ENCODE results near the gene MYBPH. TPM values are rescaled to one million over a fixed set of nuclear protein-coding genes. Genes with fewer than 3 reads are reported as not detected.

MYBPH gene
- total and polyA plus RNA-seq, 2 of the 13 experiments (the other 11 are each of a cell fraction or from before 2014, with no cell fraction given) = not detected

GRCh38 chr1:203217139-203217655 is 41.6 kb upstream of the MYBPH start (continued):
- TF ChIP-seq, protein P1, sequence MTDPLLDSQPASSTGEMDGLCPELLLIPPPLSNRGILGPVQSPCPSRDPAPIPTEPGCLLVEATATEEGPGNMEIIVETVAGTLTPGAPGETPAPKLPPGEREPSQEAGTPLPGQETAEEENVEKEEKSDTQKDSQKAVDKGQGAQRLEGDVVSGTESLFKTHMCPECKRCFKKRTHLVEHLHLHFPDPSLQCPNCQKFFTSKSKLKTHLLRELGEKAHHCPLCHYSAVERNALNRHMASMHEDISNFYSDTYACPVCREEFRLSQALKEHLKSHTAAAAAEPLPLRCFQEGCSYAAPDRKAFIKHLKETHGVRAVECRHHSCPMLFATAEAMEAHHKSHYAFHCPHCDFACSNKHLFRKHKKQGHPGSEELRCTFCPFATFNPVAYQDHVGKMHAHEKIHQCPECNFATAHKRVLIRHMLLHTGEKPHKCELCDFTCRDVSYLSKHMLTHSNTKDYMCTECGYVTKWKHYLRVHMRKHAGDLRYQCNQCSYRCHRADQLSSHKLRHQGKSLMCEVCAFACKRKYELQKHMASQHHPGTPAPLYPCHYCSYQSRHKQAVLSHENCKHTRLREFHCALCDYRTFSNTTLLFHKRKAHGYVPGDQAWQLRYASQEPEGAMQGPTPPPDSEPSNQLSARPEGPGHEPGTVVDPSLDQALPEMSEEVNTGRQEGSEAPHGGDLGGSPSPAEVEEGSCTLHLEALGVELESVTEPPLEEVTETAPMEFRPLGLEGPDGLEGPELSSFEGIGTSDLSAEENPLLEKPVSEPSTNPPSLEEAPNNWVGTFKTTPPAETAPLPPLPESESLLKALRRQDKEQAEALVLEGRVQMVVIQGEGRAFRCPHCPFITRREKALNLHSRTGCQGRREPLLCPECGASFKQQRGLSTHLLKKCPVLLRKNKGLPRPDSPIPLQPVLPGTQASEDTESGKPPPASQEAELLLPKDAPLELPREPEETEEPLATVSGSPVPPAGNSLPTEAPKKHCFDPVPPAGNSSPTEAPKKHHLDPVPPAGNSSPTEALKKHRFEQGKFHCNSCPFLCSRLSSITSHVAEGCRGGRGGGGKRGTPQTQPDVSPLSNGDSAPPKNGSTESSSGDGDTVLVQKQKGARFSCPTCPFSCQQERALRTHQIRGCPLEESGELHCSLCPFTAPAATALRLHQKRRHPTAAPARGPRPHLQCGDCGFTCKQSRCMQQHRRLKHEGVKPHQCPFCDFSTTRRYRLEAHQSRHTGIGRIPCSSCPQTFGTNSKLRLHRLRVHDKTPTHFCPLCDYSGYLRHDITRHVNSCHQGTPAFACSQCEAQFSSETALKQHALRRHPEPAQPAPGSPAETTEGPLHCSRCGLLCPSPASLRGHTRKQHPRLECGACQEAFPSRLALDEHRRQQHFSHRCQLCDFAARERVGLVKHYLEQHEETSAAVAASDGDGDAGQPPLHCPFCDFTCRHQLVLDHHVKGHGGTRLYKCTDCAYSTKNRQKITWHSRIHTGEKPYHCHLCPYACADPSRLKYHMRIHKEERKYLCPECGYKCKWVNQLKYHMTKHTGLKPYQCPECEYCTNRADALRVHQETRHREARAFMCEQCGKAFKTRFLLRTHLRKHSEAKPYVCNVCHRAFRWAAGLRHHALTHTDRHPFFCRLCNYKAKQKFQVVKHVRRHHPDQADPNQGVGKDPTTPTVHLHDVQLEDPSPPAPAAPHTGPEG (CRISPR knock-in tag; IDR thresholded peaks at IDR 0.05) = no peak
- TF ChIP-seq ZNF7 (CRISPR knock-in tag; IDR thresholded peaks at IDR 0.05) = no peak
- no peak for TF ChIP-seq ARNTL (CRISPR knock-in tag; IDR thresholded peaks at IDR 0.05)
- TF ChIP-seq ZMYM2 (CRISPR knock-in tag; IDR thresholded peaks at IDR 0.05) = no peak
- TF ChIP-seq ZNF670 (CRISPR knock-in tag; IDR thresholded peaks at IDR 0.05; ENCODE audit: borderline replicate concordance) = no peak
- no peak for TF ChIP-seq ZNF720 (CRISPR knock-in tag; IDR thresholded peaks at IDR 0.05)
- TF ChIP-seq SETDB1 (CRISPR knock-in tag; IDR thresholded peaks at IDR 0.05; ENCODE audit: borderline replicate concordance) = no peak
- TF ChIP-seq, protein P2, sequence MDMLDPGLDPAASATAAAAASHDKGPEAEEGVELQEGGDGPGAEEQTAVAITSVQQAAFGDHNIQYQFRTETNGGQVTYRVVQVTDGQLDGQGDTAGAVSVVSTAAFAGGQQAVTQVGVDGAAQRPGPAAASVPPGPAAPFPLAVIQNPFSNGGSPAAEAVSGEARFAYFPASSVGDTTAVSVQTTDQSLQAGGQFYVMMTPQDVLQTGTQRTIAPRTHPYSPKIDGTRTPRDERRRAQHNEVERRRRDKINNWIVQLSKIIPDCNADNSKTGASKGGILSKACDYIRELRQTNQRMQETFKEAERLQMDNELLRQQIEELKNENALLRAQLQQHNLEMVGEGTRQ (IDR thresholded peaks at IDR 0.05; ENCODE audit: low read depth, low read length) = no peak
- TF ChIP-seq, protein P2 (CRISPR knock-in tag; IDR thresholded peaks at IDR 0.05; ENCODE audit: borderline replicate concordance) = no peak
- no peak for TF ChIP-seq GPN1 (CRISPR knock-in tag; IDR thresholded peaks at IDR 0.05; ENCODE audit: borderline replicate concordance)
- TF ChIP-seq MTA1 (CRISPR knock-in tag; IDR thresholded peaks at IDR 0.05; ENCODE audit: borderline replicate concordance) = no peak
- no peak for TF ChIP-seq MEF2D (CRISPR knock-in tag; IDR thresholded peaks at IDR 0.05)
- no peak for TF ChIP-seq ZBTB44 (CRISPR knock-in tag; IDR thresholded peaks at IDR 0.05)
- no peak for TF ChIP-seq ZNF577 (CRISPR knock-in tag; IDR thresholded peaks at IDR 0.05; ENCODE audit: borderline replicate concordance, low read depth)
- TF ChIP-seq SYNCRIP (IDR thresholded peaks at IDR 0.05; ENCODE audit: insufficient read depth, low read depth, low read length) = no peak

Data from HepG2 (cell line).